IMR-90 (cell line): Measurements from ENCODE around the gene NMRK2.

Experiments used
- BHLHE40 ChIP-seq: fragments of 150-350 bp; IDR thresholded peaks from 2 replicates; pipeline ENCODE4 v1.6.1; 2016; ENCODE audit warnings: mild to moderate bottlenecking, low read depth, low read length
- CEBPB ChIP-seq: IDR thresholded peaks from 2 replicates; pipeline ENCODE4 v1.6.1; 2012; ENCODE audit warnings: low read depth, low read length, improper control_type of control experiment
- CTCF ChIP-seq: conservative IDR thresholded peaks from 2 replicates; pipeline ENCODE4 v1.5.1; 2012; ENCODE audit warnings: mild to moderate bottlenecking, low read depth, low read length, improper control_type of control experiment
- FOS ChIP-seq: fragments of 150-350 bp; IDR thresholded peaks from 2 replicates; pipeline ENCODE4 v1.6.1; 2016; ENCODE audit warnings: low read depth, low read length
- MAFK ChIP-seq: IDR thresholded peaks from 2 replicates; pipeline ENCODE4 v1.6.1; 2012; ENCODE audit warnings: low read depth, low read length, improper control_type of control experiment
- MAZ ChIP-seq: IDR thresholded peaks from 2 replicates; pipeline ENCODE4 v1.6.1; 2012; ENCODE audit warnings: low read depth, mild to moderate bottlenecking, low read length, improper control_type of control experiment, moderate library complexity, borderline replicate concordance
- MXI1 ChIP-seq: IDR thresholded peaks from 2 replicates; pipeline ENCODE4 v1.6.1; 2012; ENCODE audit warnings: low read depth, mild to moderate bottlenecking, low read length, moderate library complexity, borderline replicate concordance
- NFE2L2 ChIP-seq: fragments of 150-350 bp; IDR thresholded peaks from 2 replicates; pipeline ENCODE4 v1.6.1; 2016; ENCODE audit warnings: low read depth, mild to moderate bottlenecking, low read length
- POLR2A ChIP-seq: IDR thresholded peaks from 2 replicates; pipeline ENCODE4 v1.6.1; 2012; ENCODE audit warnings: mild to moderate bottlenecking, low read depth, low read length
- RAD21 ChIP-seq: IDR thresholded peaks from 2 replicates; pipeline ENCODE4 v1.6.1; 2012; ENCODE audit warnings: low read length, improper control_type of control experiment
- RCOR1 ChIP-seq: IDR thresholded peaks from 2 replicates; pipeline ENCODE4 v1.6.1; 2012; ENCODE audit warnings: mild to moderate bottlenecking, low read length, improper control_type of control experiment; ENCODE audit not compliant: insufficient replicate concordance
- RFX5 ChIP-seq: IDR thresholded peaks from 2 replicates; pipeline ENCODE4 v1.8.0; 2012; ENCODE audit warnings: low read depth, mild to moderate bottlenecking, low read length, moderate library complexity
- TF ChIP-seq, protein P1 (sequence below): fragments of 150-350 bp; IDR thresholded peaks from 2 replicates; pipeline ENCODE4 v1.6.1; 2016; ENCODE audit warnings: low read depth, mild to moderate bottlenecking, low read length, moderate library complexity, borderline replicate concordance
- TF ChIP-seq, protein P2 (sequence below): fragments of 150-350 bp; IDR thresholded peaks from 2 replicates; pipeline ENCODE4 v1.6.1; 2017; ENCODE audit warnings: mild to moderate bottlenecking, antibody characterized with exemption, low read length, low read depth

DNA sequence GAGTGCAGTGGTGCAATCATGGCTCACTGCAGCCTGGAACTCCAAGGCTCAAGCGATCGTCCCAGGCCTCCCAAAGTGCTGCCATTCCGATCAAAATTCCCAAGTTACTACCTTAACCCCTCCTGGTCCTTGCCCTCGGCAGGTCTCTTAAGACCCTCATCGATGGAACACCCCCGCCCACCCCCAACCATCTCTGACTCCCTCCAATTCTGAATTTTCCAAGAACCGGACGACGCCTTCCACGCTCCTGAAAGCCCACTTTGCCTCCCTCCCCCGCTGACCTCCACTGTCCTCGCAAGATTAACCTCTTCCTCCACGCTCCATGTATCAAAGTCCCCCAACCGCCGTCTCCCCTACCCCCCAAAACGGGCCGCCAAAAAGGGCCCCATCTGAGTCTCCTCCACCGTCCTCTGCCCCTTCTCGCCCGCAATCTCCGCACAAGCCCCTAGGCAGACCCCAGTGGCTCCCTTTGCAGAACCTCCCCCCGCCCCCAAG, 37.5 kb downstream of the NMRK2 start:
- TF ChIP-seq MAZ (no peak), POLR2A (no peak), CTCF (no peak), RAD21 (no peak), FOS (no peak), NFE2L2 (no peak), CEBPB (peak; percentile 71), RFX5 (no peak), MAFK (no peak), BHLHE40 (no peak), RCOR1 (no peak), MXI1 (no peak)
- TF ChIP-seq, protein P1, sequence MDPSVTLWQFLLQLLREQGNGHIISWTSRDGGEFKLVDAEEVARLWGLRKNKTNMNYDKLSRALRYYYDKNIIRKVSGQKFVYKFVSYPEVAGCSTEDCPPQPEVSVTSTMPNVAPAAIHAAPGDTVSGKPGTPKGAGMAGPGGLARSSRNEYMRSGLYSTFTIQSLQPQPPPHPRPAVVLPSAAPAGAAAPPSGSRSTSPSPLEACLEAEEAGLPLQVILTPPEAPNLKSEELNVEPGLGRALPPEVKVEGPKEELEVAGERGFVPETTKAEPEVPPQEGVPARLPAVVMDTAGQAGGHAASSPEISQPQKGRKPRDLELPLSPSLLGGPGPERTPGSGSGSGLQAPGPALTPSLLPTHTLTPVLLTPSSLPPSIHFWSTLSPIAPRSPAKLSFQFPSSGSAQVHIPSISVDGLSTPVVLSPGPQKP: no peak
- TF ChIP-seq, protein P2, sequence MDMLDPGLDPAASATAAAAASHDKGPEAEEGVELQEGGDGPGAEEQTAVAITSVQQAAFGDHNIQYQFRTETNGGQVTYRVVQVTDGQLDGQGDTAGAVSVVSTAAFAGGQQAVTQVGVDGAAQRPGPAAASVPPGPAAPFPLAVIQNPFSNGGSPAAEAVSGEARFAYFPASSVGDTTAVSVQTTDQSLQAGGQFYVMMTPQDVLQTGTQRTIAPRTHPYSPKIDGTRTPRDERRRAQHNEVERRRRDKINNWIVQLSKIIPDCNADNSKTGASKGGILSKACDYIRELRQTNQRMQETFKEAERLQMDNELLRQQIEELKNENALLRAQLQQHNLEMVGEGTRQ: no peak
